HCT116 (cell line): ENCODE results near the gene PLCH2. TPM values are rescaled to one million over a fixed set of nuclear protein-coding genes. Genes with fewer than 3 reads are reported as not detected.

Experiments used
- ATAC-seq: fragments of 200-7000 bp; cut with Tn5 transposase; 2 replicates; pipeline ENCODE4 v1.9.1; 2020; ENCODE audit warnings: mild to moderate bottlenecking, moderate library complexity
- BruUV-seq: library from RNA; stranded (reverse); fragments of 400-500 nt; replicated peaks from 2 replicates; lab custom pipeline; 2021; lab: Mats Ljungman, UMichigan
- CTCF ChIA-PET: fragments of 300-600 bp; sonication (Branson Sonifier 250); formaldehyde crosslinking; loops from one replicate; lab custom pipeline; 2021; ENCODE audit warnings: antibody characterized with exemption; lab: Charles Lee
- POLR2A ChIA-PET: fragments of 300-600, 350-600 bp; sonication (Branson Sonifier 250); formaldehyde crosslinking; loops from one replicate; lab custom pipeline; 2021; ENCODE audit warnings: antibody characterized with exemption; lab: Charles Lee
- RAD21 ChIA-PET, 2 experiments: fragments of 300-600 bp; sonication (Branson Sonifier 250); formaldehyde crosslinking; loops; one replicate each; lab custom pipeline; 2023; ENCODE audit warnings: low total read pairs in 2 of 2; ENCODE audit not compliant: uncharacterized antibody in 2 of 2, unreplicated experiment in 2 of 2, low non-redundant PET in 1 of 2; lab: Charles Lee
- DNase-seq: peaks from one replicate; pipeline ENCODE4 v3.0.0-alpha.2; 2010; ENCODE audit warnings: low read depth, low spot score
- H2AFZ ChIP-seq: fragments of 200-600 bp; shearing (Covaris generic), sonication (generic); 2 replicates; pipeline ENCODE4 v1.6.1; 2017; ENCODE audit warnings: low read depth, mixed run types, mixed read lengths, antibody characterized with exemption, low read length; ENCODE audit not compliant: poor library complexity, severe bottlenecking
- H3K27ac ChIP-seq: 2 replicates; pipeline ENCODE4 v1.5.1; 2012; ENCODE audit warnings: low read depth, low read length
- H3K27me3 ChIP-seq: fragments of 200-600 bp; sonication (generic); 2 replicates; pipeline ENCODE4 v1.6.1; 2016; ENCODE audit warnings: mixed run types, low read length, mixed read lengths; ENCODE audit not compliant: insufficient read depth
- H3K36me3 ChIP-seq, 2 experiments: fragments of 200-500 bp in 1 of 2; fragments of 200-600 bp in 1 of 2; sonication (Bioruptor generic) in 1 of 2; sonication (generic) in 1 of 2; 2 replicates each; pipeline versions ENCODE4 v1.5.1 to v1.6.1; 2014 to 2016; ENCODE audit warnings: low read length in 2 of 2, inconsistent platforms in 1 of 2, mixed read lengths in 1 of 2, mixed run types in 1 of 2; ENCODE audit not compliant: insufficient read depth in 2 of 2, control insufficient read depth in 1 of 2
- H3K4me1 ChIP-seq, 2 experiments: fragments of 200-600 bp in 1 of 2; sonication (generic) in 1 of 2; 2 replicates each; pipeline versions ENCODE4 v1.5.1 to v1.6.1; 2012 to 2017; ENCODE audit warnings: low read length in 2 of 2, inconsistent platforms in 1 of 2, mild to moderate bottlenecking in 1 of 2, mixed read lengths in 1 of 2, mixed run types in 1 of 2, moderate library complexity in 1 of 2; ENCODE audit not compliant: insufficient read depth in 2 of 2, control insufficient read depth in 1 of 2
- H3K4me2 ChIP-seq: fragments of 200-600 bp; sonication (generic); 2 replicates; pipeline ENCODE4 v1.6.1; 2017; ENCODE audit warnings: mixed run types, low read length, mixed read lengths
- H3K4me3 ChIP-seq, 2 experiments: fragments of 200-600 bp in 1 of 2; sonication (generic) in 1 of 2; replicated peaks in 1 of 2; 2 replicates each; pipeline ENCODE4 v1.5.1; 2011 to 2016; ENCODE audit warnings: low read length in 2 of 2, control low read depth in 1 of 2, low read depth in 1 of 2, mild to moderate bottlenecking in 1 of 2, mixed read lengths in 1 of 2, mixed run types in 1 of 2
- H3K79me2 ChIP-seq: fragments of 200-600 bp; sonication (generic); 2 replicates; pipeline ENCODE4 v1.6.1; 2017; ENCODE audit warnings: mild to moderate bottlenecking, mixed run types, low read length, moderate library complexity, mixed read lengths; ENCODE audit not compliant: insufficient read depth
- H3K9ac ChIP-seq: fragments of 200-600 bp; sonication (generic); 2 replicates; pipeline ENCODE4 v1.6.1; 2016; ENCODE audit warnings: low read length, mixed read lengths
- H3K9me2 ChIP-seq: fragments of 200-600 bp; sonication (generic), shearing (Covaris generic); 2 replicates; pipeline ENCODE4 v1.6.1; 2017; ENCODE audit warnings: mixed run types, mild to moderate bottlenecking, moderate library complexity; ENCODE audit not compliant: insufficient read depth
- H3K9me3 ChIP-seq, 2 experiments: fragments of 200-500 bp in 1 of 2; fragments of 200-600 bp in 1 of 2; sonication (Bioruptor generic) in 1 of 2; sonication (generic) in 1 of 2; 2 replicates each; pipeline ENCODE4 v1.6.1; 2014 to 2017; ENCODE audit warnings: low read length in 2 of 2, mixed read lengths in 2 of 2, inconsistent platforms in 1 of 2, low read depth in 1 of 2, mild to moderate bottlenecking in 1 of 2, mixed run types in 1 of 2, moderate library complexity in 1 of 2; ENCODE audit not compliant: control insufficient read depth in 1 of 2, insufficient read depth in 1 of 2
- H4K20me1 ChIP-seq: fragments of 200-600 bp; sonication (generic), shearing (Covaris generic); 2 replicates; pipeline ENCODE4 v1.6.1; 2017; ENCODE audit warnings: mixed run types, mild to moderate bottlenecking, moderate library complexity; ENCODE audit not compliant: insufficient read depth
- EGR1 ChIP-seq: IDR thresholded peaks from 2 replicates; pipeline ENCODE4 v1.6.1; 2012; ENCODE audit warnings: low read depth
- ELF1 ChIP-seq: IDR thresholded peaks from 2 replicates; pipeline ENCODE4 v1.6.1; 2012; ENCODE audit warnings: low read depth, borderline replicate concordance
- EZH2phosphoT487 ChIP-seq: fragments of 200-600 bp; IDR thresholded peaks from 2 replicates; pipeline ENCODE4 v1.6.1; 2018; ENCODE audit warnings: antibody characterized with exemption, borderline replicate concordance
- FOSL1 ChIP-seq: IDR thresholded peaks from 2 replicates; pipeline ENCODE4 v1.6.1; 2012; ENCODE audit warnings: low read depth
- MAX ChIP-seq: IDR thresholded peaks from 2 replicates; pipeline ENCODE4 v1.6.1; 2012
- POLR2A ChIP-seq: IDR thresholded peaks from 2 replicates; pipeline ENCODE4 v1.7.0; 2011; ENCODE audit warnings: borderline replicate concordance; ENCODE audit not compliant: insufficient read depth, insufficient read length; ENCODE audit errors: extremely low read depth
- RAD21 ChIP-seq: IDR thresholded peaks from 2 replicates; pipeline ENCODE4 v1.6.1; 2012; ENCODE audit warnings: low read depth, mild to moderate bottlenecking
- SP1 ChIP-seq: IDR thresholded peaks from 2 replicates; pipeline ENCODE4 v1.6.1; 2012; ENCODE audit warnings: low read depth
- intact Hi-C: fragments of 100-400 bp; cut with micrococcal nuclease; formaldehyde crosslinking; loops from 2 replicates; pipeline ENCODE4 v1.10.0; 2022
- total RNA-seq: library from RNA; stranded (reverse); gene quantifications from one replicate; pipeline ENCODE4 v1.2.1, GENCODE V29; 2021; ENCODE audit not compliant: unreplicated experiment
- TF ChIP-seq, protein P1 (sequence below): IDR thresholded peaks from 2 replicates; pipeline ENCODE4 v1.6.1; 2012; ENCODE audit warnings: low read depth

Gene PLCH2
- total RNA-seq, 1 experiment from 2014 or later, result 2.0 TPM

GRCh38 chr1:2528016-2528415, 51.9 kb downstream of the PLCH2 start:
- ChIA-PET POLR2A (no interaction called here), CTCF (no interaction called here)
- no TSS peak for BruUV-seq
- Histone ChIP-seq H3K27ac (no peak overlapping the region; the same call in 1 of the 2 replicates), H3K27me3 (no peaks in the 10 kb centered on the region), H3K4me2 (no peak overlapping the region), H3K9me2 (no peaks in the 10 kb centered on the region)
- no peak for ATAC-seq
- TF ChIP-seq POLR2A, result no peak
- no peak for TF ChIP-seq EGR1
- TF ChIP-seq ELF1, result no peak
- TF ChIP-seq, protein P1, sequence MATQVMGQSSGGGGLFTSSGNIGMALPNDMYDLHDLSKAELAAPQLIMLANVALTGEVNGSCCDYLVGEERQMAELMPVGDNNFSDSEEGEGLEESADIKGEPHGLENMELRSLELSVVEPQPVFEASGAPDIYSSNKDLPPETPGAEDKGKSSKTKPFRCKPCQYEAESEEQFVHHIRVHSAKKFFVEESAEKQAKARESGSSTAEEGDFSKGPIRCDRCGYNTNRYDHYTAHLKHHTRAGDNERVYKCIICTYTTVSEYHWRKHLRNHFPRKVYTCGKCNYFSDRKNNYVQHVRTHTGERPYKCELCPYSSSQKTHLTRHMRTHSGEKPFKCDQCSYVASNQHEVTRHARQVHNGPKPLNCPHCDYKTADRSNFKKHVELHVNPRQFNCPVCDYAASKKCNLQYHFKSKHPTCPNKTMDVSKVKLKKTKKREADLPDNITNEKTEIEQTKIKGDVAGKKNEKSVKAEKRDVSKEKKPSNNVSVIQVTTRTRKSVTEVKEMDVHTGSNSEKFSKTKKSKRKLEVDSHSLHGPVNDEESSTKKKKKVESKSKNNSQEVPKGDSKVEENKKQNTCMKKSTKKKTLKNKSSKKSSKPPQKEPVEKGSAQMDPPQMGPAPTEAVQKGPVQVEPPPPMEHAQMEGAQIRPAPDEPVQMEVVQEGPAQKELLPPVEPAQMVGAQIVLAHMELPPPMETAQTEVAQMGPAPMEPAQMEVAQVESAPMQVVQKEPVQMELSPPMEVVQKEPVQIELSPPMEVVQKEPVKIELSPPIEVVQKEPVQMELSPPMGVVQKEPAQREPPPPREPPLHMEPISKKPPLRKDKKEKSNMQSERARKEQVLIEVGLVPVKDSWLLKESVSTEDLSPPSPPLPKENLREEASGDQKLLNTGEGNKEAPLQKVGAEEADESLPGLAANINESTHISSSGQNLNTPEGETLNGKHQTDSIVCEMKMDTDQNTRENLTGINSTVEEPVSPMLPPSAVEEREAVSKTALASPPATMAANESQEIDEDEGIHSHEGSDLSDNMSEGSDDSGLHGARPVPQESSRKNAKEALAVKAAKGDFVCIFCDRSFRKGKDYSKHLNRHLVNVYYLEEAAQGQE, result no peak
- no peak for TF ChIP-seq FOSL1
- no peak for TF ChIP-seq EZH2phosphoT487
- no peak for TF ChIP-seq MAX
- no peak for TF ChIP-seq SP1
- no peak for TF ChIP-seq RAD21
- TF ChIP-seq, all 23 proteins: peak for 0
- RAD21 ChIA-PET, result no interaction called here
- H3K4me1 ChIP-seq, result peaks cover 15 to 23% of the 10 kb centered on the region in 2 experiments; a peak in 3 of 4 replicates
- H3K4me3 ChIP-seq, result no peak overlapping the region
- no peak for DNase-seq
- intact Hi-C loops, result loop anchor here (5.0 kb wide), 1 partner anchor 116 kb away; the partner anchor contains the start of gene PEX10
- H3K36me3 ChIP-seq, result no peaks in the 10 kb centered on the region
- H3K9ac ChIP-seq, result no peak overlapping the region
- H4K20me1 ChIP-seq, result peaks cover 8% of the 10 kb centered on the region; the same call in 1 of the 2 replicates
- peaks cover 30% of the 10 kb centered on the region for H3K79me2 ChIP-seq
- H3K9me3 ChIP-seq, result no peaks in the 10 kb centered on the region
- no peak overlapping the region for H2AFZ ChIP-seq
